ENCODE data around the gene P2RX1. TPM values are rescaled to one million over a fixed set of nuclear protein-coding genes. Genes with fewer than 3 reads are reported as not detected.

P2RX1 gene
- total RNA-seq, 1 experiment from 2014 or later = 0.03 TPM

- peak; percentile 24 for DNase-seq (ENCODE audit: low spot score)
Measured at GRCh38 chr17:3907483-3908216, 8.6 kb downstream of the P2RX1 start.

DNA sequence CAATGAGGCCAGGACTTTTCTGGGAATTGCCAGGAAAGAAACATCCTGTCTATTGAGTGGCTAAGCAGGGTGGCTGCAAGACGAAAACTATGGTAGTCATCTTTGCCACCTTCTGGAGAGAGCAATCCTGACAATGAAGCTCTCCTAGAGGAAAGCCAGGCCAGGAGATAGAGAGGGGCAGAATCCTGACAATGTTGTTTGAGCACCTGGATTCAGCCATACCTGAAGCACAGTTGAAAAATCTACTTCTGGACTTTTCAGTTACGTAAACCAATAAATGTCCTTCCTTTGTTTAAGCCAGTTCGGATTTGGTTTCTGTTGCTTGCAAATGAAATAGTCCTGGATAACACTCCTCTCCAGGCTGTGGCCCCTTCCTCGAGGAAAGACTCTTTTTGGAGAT, 9.4 kb downstream of the P2RX1 start:
- no peak for DNase-seq (ENCODE audit: low spot score)

DNA sequence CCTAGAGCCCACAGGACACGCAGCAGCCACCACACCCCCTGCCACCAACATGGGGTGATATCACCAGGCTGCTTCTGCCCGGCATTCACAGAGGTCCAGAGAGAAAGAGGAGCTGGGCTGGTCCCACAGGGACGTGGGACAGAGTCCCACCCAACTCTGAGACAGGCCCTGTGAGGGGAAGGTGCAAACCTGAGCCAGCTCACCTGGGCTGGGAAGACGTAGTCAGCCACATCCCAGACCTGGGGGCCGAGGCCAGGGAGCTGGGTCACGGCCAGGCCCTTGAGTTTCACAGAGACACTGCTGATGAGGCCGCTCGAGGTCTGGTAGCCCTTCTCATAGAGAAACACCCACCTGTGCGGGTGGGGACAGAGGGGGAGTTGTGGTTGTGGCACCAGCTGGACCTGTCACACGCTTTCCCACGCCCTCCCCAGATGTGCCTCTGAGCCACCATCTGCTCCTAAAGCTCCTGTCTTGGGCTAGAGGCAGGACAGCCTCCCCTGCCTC, 11.2 kb downstream of the P2RX1 start:
- no peak for DNase-seq (ENCODE audit: low spot score)

DNA sequence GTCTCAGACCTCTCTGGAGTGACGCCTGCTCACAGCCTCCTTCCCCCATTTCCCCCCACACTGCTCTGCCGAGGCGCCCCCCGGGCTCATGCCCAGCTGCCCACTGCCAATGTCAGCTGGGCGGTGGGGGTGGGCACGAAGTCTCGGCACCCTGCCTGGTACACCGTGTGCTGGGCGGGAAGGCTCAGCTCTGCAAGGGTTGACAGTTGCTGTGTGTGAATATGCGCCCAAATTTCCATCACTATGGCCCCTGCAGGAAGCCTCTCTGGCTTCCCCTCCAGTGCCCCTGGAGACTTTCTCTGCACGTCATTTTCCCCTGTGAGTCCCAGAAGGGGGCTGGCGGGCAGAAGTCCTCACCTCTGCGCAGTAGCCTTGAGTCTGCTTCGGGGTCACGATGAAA, 11.8 kb downstream of the P2RX1 start:
- no peak for DNase-seq (ENCODE audit: low spot score)

- DNase-seq (ENCODE audit: low spot score) = no peak
Measured at GRCh38 chr17:3903881-3904290, 12.4 kb downstream of the P2RX1 start.

DNA sequence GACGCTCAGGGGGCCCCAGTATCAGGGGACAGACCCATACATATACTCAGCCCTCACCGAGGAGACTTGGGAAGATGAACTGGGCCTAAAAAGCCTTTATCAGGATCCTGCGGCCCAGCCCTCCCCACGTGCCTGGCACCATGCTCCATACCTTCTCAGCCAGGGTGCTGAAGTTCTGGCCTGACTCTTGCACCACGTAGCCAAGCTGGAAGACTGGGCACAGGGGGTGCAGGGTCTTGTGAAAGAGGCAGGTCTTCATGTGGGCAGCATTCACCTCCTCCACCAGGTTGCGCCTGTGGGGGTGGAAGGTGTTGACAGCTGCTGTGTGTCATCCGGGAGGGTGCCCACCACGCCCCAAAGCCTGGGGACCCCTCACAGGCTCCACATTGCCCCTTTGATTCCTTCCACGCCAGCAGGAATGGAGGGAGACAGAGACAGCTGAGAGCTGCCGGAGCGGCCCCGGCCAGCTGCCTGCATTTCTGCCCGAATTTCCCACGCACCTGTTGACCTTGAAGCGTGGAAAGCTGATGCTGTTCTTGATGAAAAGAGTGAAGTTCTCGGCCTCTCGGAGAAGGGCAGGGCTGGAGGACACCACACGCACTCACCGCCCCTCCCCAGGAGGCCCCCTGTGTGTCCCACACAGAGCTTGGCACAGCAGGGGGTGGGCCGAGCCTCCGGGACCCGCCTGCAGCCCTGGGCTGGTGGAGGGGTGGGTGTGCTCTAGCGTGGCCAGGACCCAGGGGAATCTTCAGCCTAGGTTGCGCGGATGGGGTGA, 13.0 kb downstream of the P2RX1 start:
- no peak for DNase-seq (ENCODE audit: low spot score)

DNA sequence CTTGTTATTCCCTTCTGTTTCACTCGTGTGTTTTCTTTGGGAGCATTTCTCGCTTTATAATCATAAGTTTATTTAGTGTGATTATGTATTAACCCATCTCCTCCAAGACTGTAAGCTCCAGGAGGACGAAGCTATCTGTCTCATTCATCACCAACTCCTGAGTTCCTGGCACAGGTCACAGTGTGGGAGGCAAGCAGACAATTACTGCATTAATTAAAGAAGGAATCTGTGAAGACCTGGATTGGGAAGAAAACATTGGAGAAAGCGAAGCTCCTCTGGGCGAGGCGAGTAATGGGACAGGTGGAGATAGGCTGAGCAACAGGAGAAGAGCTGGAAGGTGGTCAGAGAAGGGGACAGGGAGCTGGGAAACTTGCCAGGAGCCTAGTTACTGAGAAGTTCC, 15.6 kb downstream of the P2RX1 start:
- DNase-seq (ENCODE audit: low spot score) = no peak

GRCh38 chr17:3897731-3898130, 18.5 kb downstream of the P2RX1 start:
- DNase-seq (ENCODE audit: low spot score) = no peak

DNA sequence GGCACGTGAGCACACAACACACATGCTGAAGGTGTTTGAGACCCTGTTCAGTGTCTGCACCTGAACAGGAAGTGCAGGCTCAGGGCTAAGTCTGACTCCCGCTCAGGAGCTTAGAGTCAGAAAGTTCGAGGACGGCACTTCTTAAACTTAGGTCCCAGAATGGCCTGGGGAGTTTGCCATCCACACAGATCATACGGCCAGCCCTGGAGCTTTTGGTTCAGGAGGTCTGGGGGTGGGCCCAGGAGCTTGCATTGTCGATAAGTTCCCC, 19.4 kb downstream of the P2RX1 start:
- no peak for DNase-seq (ENCODE audit: low spot score)

DNA sequence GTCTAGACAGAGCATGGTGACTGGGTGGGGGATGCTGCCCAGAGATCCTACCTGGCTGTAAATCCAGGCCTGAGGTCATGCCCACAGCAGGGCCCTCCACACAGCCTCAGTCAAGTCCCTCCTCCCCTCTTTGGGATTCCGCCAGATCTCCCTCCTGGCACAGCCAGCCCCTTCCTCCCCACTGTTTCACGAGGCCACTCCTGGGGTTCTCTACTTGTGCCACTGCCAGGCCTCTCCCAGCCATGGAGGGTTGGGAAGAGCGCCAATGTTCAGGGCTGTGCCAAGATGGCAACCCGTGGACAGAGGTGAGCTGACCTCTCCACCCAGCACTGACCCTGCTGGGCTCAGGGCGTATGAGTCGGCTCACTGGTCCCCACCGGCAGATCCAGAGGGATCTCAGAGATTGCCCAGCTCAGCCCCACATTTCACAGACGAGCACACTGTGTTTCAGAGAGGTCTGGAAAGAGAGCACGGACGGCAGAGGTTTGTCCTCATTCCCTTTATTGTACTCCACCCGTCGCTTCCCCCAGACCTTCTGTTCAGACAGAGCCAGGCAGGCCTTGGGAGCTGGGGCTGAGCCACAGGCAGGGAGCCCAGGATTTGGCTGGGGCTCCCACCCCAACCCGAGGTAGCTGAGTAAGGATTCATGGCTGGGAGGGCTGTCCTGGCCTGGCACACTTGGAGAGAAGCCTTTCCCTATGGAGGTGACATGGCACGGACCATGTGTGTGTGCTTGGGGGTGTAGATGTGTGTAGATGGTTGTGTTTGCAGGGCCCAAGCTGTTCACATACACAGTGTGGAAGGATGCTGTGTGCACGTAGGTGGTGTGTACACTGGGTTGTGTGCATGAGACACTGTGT, 19.9 kb downstream of the P2RX1 start:
- DNase-seq (ENCODE audit: low spot score) = no peak

GRCh38 chr17:3895354-3895753, 20.9 kb downstream of the P2RX1 start:
- DNase-seq (ENCODE audit: low spot score) = no peak

- DNase-seq (ENCODE audit: low spot score) = peak; percentile 9
Measured at GRCh38 chr17:3894911-3895343, 21.3 kb downstream of the P2RX1 start.

GRCh38 chr17:3894188-3894587, 22.1 kb downstream of the P2RX1 start:
- DNase-seq (ENCODE audit: low spot score) = no peak

DNA sequence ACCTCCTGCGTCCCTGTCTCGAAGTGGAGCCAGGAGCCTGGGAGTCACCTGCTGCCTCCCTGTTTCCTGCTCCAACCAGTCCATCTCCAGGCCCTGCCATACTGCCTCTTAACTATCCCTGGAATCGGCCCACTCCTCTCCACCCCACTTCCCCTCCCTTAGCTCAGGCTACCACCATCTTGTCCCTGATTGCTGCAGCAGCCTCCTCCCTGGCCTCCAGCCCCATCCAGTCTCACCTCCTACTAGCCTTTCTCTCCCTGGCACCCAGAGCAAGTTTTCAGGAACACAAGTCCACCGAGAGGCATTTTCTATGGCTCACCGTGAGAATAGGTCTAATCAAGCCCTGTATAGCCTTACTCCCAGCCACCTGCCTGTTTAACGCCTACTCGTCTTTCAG, 22.5 kb downstream of the P2RX1 start:
- DNase-seq (ENCODE audit: low spot score) = no peak

- peak; percentile 78 for DNase-seq (ENCODE audit: low spot score)
Measured at GRCh38 chr17:3893003-3893719, 23.1 kb downstream of the P2RX1 start, which contains the start of gene CAMKK1. TSS of gene CAMKK1 (minus strand) at chr17:3893053. CDS start at chr17:3885687, 7,366 bp downstream.

- peak; percentile 45 for DNase-seq (ENCODE audit: low spot score)
Measured at GRCh38 chr17:3892095-3892998, 23.9 kb downstream of the P2RX1 start.

DNA sequence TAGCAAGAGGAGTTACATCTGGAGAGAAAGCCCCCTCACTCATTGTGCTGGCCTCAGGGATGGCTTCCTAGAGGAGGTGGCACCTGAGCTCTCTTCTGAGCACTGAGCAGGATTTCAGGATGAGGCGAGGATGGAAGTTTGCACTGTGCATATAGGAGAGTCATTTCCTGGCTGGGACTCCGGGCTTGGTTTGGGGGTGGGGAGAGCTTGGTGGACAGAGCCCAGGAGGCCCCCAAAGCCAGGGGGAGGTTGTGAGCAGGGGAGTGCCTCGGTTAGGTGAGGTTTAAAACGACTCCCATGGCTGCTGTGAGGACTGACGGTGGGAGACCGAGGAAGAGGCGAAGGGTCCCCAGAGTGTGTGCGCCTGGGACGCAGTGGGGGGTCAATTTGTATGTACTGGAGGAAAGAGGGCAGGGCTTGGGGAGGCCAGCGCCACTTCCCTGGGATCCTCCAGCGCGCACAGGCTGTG, 24.6 kb downstream of the P2RX1 start:
- no peak for DNase-seq (ENCODE audit: low spot score)

GRCh38 chr17:3890878-3891219, 25.4 kb downstream of the P2RX1 start:
- DNase-seq (ENCODE audit: low spot score) = no peak

- peak; percentile 22 for DNase-seq (ENCODE audit: low spot score)
Measured at GRCh38 chr17:3890082-3890877, 26.0 kb downstream of the P2RX1 start.
